ENCODE data around the gene TTN.

Gene TTN

DNA sequence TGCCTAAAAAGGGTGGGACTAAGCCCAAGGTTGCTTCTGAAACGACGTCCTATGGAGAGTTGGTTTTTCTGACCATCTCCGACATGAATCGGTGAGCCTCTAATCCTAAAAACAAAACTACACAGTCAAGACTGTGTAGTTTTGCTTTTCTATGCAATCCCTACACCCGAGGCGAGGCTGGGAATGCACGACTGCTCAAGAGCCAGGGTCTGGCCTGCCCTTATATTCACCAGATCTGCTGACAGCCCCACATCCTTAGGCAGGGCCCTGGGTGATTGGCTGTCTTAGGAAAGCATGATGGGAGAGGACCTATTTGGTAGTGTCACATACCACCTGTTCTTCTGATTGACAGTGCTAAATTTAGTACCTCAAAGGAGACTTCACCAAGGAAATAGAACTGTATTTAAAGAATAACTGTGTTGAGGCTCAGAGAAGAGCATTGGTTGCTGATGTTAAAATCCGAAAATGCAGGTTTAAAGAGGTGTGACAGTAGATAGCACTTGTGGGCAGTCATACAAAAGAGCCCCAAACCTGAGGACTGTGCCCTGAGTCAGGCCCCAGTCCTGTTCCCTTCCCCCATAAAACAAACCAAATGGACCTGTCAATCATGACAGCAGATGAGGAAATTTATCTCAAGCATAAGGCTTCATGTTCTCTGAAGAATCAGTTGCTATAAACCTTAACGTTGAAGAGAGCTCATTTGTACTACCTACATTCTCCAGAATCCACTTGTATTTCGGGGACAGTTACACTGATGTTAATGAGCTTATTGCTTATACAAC lies at the start of gene TTN:
Gene TTN, minus strand, starts transcription at position 197 of the 782 bp plus-strand sequence. CDS start 2,781 bp downstream, outside the sequence.
- DNase-seq (ENCODE audit: low read depth in 1 of 2, low spot score in 1 of 2), result no peak

DNA sequence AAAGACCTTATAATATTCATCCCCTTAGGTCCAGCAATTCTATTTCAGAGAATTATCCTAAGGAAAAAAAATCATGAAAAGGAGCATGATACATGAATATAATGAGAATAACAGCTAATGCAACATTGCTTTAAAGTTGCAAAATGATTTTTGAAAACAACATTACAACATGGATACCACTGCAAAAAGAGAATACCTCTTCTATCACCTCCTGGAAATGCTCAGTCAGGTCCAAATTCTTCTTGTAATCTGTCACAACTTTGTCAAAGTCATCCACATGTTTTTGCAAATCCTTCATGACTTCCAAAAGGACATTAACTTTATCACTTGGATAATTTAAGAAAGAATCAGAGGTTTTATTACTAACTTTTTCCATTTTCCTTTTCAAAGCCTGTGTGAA lies 47.9 kb upstream of the TTN start:
- DNase-seq (ENCODE audit: low read depth in 1 of 2, low spot score in 1 of 2), result no peak

DNA sequence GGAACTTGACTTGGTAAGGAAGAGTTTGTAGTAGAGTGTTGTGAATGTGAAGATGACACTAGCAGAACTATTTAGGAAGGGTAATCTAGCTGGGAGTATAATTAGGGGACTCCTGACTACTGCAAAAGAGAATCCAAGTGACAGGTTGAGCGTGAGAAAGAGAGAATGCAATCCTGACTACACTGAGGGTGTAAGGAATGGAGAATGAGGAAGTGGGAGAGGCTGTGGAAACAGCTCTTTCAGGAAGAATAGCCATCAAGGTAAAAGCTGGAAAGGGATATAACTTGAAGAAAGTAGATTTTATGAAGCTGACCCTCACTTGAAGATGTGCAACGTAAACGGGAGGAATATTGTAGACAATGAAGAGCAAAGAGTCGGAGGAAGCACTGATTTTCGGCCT lies 41.1 kb upstream of the TTN start:
- DNase-seq (ENCODE audit: low read depth in 1 of 2, low spot score in 1 of 2), result no peak

DNA sequence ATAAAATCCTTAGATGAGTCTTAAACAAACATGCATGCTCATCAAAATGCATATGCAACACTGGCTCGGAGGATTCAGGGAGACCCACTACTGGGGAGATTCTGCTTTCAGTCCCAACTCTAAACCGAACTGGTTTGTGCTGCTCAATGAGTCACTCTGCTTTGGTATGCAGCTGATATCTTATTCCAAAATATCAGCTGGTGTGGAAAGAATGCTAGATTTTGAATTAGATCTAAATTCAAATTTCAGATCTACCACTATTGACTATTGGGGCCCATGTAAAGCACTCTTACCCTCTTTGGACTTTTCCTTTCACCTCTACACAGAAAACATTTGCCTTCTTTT lies 39.2 kb upstream of the TTN start:
- no peak for DNase-seq (ENCODE audit: low read depth in 1 of 2, low spot score in 1 of 2)

GRCh38 chr2:178845566-178846457 lies 38.6 kb upstream of the TTN start:
- no peak for DNase-seq (ENCODE audit: low read depth in 1 of 2, low spot score in 1 of 2)

GRCh38 chr2:178844701-178845100 lies 37.5 kb upstream of the TTN start:
- DNase-seq (ENCODE audit: low read depth in 1 of 2, low spot score in 1 of 2), result no peak

GRCh38 chr2:178844269-178844668 lies 37.0 kb upstream of the TTN start:
- DNase-seq (ENCODE audit: low read depth in 1 of 2, low spot score in 1 of 2), result no peak

- DNase-seq (ENCODE audit: low read depth in 1 of 2, low spot score in 1 of 2), result no peak
Observed at GRCh38 chr2:178843697-178844096, 36.5 kb upstream of the TTN start.

DNA sequence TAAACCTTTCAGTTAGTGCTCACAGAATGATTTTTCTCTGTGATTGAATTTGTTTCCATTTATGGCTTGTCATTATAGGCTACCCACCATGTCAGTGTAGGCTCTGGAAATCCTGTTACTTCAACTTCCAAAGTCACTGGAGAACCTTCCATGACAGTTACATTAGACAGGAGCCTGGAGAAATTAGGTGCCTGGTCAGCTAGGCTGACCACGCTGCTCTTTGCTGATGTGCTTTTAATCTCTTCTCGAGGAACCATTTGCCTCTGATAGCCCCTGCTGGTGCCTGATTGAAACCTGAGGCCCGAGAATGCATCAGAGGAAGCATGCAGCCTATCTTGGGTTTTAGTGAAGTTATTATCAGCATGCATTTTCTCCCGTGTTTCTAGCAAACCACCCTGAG lies 29.6 kb upstream of the TTN start:
- DNase-seq (ENCODE audit: low read depth in 1 of 2, low spot score in 1 of 2), result no peak

GRCh38 chr2:178834086-178834485 lies 26.9 kb upstream of the TTN start:
- DNase-seq (ENCODE audit: low read depth in 1 of 2, low spot score in 1 of 2), result no peak

DNA sequence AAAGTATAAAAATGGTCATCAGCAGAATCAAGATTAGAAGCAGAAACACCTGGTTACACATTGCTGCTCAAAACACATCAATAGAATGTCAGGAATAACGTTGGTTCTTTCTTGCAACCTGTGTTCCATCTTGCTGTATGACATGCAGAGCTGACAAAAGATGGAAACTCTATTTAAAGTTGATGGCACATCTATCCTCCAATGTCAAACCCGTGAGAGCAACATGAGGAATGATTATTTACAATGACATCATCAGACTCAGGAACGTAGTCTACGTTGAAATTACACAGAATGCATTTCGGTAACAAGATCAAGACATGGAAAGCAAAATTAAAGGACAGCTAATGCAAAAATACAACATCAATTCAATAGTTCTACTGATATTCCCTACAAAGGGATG lies 26.2 kb upstream of the TTN start:
- DNase-seq (ENCODE audit: low read depth in 1 of 2, low spot score in 1 of 2), result no peak

- no peak for DNase-seq (ENCODE audit: low read depth in 1 of 2, low spot score in 1 of 2)
Observed at GRCh38 chr2:178830451-178830850, 23.2 kb upstream of the TTN start.

DNA sequence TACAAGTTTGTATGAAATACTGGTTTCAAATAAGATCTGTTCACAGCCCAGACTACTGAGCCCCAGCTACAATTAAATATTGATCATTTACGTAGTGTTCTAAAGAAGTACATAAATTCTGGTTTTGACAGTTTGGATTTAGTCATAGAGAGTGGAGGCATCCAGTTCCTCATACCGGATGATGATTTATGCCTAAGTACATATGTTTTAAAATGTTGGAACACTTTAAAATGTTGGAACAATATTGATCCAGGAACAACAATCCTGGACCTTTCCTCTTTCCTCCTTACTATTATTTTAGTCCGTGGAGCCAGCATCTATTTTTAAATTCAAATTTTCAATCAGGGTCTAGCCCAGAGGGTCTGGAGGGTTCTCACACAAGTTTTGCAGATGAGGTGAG lies 22.8 kb upstream of the TTN start:
- no peak for DNase-seq (ENCODE audit: low read depth in 1 of 2, low spot score in 1 of 2)

DNA sequence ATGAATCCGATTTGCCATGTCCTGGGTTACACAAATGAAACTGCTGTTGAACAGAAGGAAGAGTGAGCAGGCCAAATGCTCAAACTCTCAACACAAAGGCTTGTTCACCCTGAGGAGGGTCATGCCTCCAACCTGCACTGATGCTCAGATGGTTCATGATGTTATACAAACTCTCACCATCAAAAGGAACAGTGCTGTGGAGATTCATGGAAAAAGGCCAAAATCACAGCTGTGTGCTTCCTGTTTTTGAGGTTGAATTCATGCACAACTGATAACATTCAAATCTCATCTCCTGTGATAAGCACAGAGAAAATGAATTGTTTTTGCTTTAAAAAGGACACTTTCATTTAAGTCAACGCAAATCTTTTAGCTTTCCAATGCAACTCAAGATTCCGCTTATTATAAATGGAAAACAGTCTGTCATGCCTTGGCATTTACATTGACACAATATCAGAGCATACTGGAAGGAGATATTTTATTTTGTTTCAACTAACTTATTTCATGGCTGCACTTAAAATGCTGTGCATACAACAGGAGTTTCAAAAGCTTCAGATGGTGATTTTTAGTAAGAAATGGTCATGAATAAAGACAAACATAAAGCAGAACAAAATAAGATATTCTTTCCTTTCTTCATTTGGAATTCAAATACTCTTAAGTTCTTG lies 22.2 kb upstream of the TTN start:
- no peak for DNase-seq (ENCODE audit: low read depth in 1 of 2, low spot score in 1 of 2)

GRCh38 chr2:178828486-178828881 lies 21.3 kb upstream of the TTN start:
- no peak for DNase-seq (ENCODE audit: low read depth in 1 of 2, low spot score in 1 of 2)

GRCh38 chr2:178827739-178828485 lies 20.7 kb upstream of the TTN start:
- DNase-seq (ENCODE audit: low read depth in 1 of 2, low spot score in 1 of 2), result no peak

DNA sequence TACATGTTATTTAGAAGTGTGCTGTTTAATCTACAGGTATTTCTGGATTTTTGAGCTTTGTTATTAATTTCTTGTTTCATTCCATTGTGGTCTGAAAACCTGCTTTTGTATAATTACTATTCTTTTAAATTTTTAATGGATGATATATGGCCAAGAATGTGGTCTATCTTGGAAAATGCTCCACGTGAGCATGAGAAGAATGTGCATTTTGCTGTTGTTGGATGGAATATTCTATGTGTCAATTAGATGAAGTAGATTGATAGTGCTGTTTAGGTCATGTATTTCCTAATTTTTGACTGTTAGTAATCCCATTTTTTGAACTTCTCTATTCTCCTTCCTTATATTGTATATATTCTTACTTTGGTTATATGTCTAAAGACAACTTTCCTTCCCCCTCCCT lies 19.9 kb upstream of the TTN start:
- DNase-seq (ENCODE audit: low read depth in 1 of 2, low spot score in 1 of 2), result no peak

DNA sequence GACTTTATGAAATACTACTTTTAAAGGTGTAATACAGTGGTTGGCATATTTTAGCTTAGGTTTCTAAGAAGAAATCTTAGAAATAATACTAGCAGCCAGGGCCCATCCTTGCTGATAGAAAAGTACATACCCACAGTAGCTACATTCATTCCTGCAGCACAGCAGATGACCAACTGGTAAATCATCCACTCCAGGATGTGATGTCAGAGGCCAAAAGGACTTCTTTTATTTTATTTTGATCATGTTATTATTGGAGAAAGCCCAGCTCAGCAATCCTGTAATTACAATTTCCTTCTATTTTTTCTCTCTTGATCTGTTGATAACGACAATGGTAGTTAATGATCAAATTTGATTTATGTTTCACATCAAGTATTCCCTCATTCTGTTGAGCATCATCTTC lies 18.0 kb upstream of the TTN start:
- DNase-seq (ENCODE audit: low read depth in 1 of 2, low spot score in 1 of 2), result no peak

GRCh38 chr2:178824181-178824580 lies 17.0 kb upstream of the TTN start:
- DNase-seq (ENCODE audit: low read depth in 1 of 2, low spot score in 1 of 2), result no peak

GRCh38 chr2:178819992-178820391 lies 12.8 kb upstream of the TTN start:
- DNase-seq (ENCODE audit: low read depth in 1 of 2, low spot score in 1 of 2), result no peak

- DNase-seq (ENCODE audit: low read depth in 1 of 2, low spot score in 1 of 2), result no peak
Observed at GRCh38 chr2:178819147-178819875, 12.1 kb upstream of the TTN start.

All from activated T-helper 1 cell treated with anti-CD3 and anti-CD28 coated beads, Interleukin-2, amount 50 U/mL, for 16 hours (primary cell).